GM13976 (cell line): Measurements from ENCODE around the gene GNL2.

Experiments used
- DNase-seq: peaks from one replicate; pipeline ENCODE4 v3.0.0; 2012; ENCODE audit warnings: low spot score
- in situ Hi-C: fragments of 300-500 bp; cut with MboI; formaldehyde crosslinking; loops from one replicate; pipeline ENCODE4 v1.12.0; 2022; ENCODE audit warnings: low sequenced_read_pairs, mixed read lengths, inconsistent platforms; ENCODE audit not compliant: unreplicated experiment
- TF ChIP-seq, protein P1 (sequence below): IDR thresholded peaks from 2 replicates; pipeline ENCODE4 v1.5.1; 2012; ENCODE audit warnings: borderline replicate concordance, mild to moderate bottlenecking; ENCODE audit not compliant: insufficient read depth; ENCODE audit errors: extremely low read depth, missing control alignments, control extremely low read depth

The GNL2 gene

DNA sequence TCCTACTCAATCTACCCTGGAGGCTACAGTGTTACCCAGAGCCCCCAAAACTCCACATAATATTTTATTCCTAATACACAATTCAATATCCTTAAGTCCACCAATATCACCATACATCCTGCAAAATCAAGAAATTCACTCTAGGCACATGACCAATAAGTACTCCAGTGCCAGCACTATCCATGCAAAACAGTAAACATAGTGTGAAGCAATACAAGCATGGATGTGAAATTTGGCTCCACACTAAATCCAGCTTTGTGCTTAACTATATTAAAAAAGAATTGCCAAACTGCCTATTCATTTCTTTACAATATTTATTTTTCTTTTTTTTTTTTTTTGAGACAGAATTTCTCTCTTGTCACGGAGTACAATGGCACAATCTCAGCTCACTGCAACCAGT is 78.2 kb downstream of the GNL2 start:
- in situ Hi-C loops = no loop called here
- DNase-seq = no peak
- TF ChIP-seq, protein P1, sequence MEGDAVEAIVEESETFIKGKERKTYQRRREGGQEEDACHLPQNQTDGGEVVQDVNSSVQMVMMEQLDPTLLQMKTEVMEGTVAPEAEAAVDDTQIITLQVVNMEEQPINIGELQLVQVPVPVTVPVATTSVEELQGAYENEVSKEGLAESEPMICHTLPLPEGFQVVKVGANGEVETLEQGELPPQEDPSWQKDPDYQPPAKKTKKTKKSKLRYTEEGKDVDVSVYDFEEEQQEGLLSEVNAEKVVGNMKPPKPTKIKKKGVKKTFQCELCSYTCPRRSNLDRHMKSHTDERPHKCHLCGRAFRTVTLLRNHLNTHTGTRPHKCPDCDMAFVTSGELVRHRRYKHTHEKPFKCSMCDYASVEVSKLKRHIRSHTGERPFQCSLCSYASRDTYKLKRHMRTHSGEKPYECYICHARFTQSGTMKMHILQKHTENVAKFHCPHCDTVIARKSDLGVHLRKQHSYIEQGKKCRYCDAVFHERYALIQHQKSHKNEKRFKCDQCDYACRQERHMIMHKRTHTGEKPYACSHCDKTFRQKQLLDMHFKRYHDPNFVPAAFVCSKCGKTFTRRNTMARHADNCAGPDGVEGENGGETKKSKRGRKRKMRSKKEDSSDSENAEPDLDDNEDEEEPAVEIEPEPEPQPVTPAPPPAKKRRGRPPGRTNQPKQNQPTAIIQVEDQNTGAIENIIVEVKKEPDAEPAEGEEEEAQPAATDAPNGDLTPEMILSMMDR = no peak
